Mesendoderm (in vitro differentiated cells): ENCODE measurements around the gene PPP1R12B.
A peak's percentile ranks its signal among the peaks of the same experiment; 100 is the strongest.
"Not testable (repeated sequence)": the region's sequence is repeated elsewhere in the genome, so short reads cannot be mapped to it uniquely, and the experiment has no call there.

Source experiments
- DNase-seq: peaks from one replicate; pipeline ENCODE4 v3.0.0; 2013
- H2AK5ac ChIP-seq: 2 replicates; pipeline ENCODE4 v1.6.1; 2013; ENCODE audit warnings: low read length, inconsistent platforms
- H2BK120ac ChIP-seq: 2 replicates; pipeline ENCODE4 v1.6.1; 2013; ENCODE audit warnings: low read depth, mild to moderate bottlenecking, low read length, moderate library complexity, mixed read lengths
- H2BK15ac ChIP-seq: replicated peaks from 2 replicates; pipeline ENCODE4 v1.6.1; 2013; ENCODE audit warnings: low read depth, mild to moderate bottlenecking, moderate library complexity
- H2BK5ac ChIP-seq: 2 replicates; pipeline ENCODE4 v1.6.1; 2013; ENCODE audit warnings: low read length, inconsistent platforms
- H3K18ac ChIP-seq: 2 replicates; pipeline ENCODE4 v1.6.1; 2013; ENCODE audit warnings: mild to moderate bottlenecking, low read length, mixed read lengths
- H3K23ac ChIP-seq: one replicate; pipeline ENCODE4 v1.6.1; 2013; ENCODE audit warnings: low read length
- H3K27ac ChIP-seq: 2 replicates; pipeline ENCODE4 v1.5.1; 2013; ENCODE audit warnings: low read depth, mild to moderate bottlenecking, inconsistent platforms, low read length, moderate library complexity
- H3K27me3 ChIP-seq: 2 replicates; pipeline ENCODE4 v1.6.1; 2013; ENCODE audit warnings: low read length, control low read depth, mild to moderate bottlenecking, inconsistent platforms; ENCODE audit not compliant: insufficient read depth, poor library complexity
- H3K36me3 ChIP-seq: 2 replicates; pipeline ENCODE4 v1.6.1; 2013; ENCODE audit warnings: low read length, inconsistent platforms; ENCODE audit not compliant: control insufficient read depth, insufficient read depth
- H3K4ac ChIP-seq: one replicate; pipeline ENCODE4 v1.6.1; 2013; ENCODE audit warnings: low read depth, mild to moderate bottlenecking, low read length, moderate library complexity
- H3K4me1 ChIP-seq: 2 replicates; pipeline ENCODE4 v1.6.1; 2013; ENCODE audit warnings: low read depth, low read length, inconsistent platforms; ENCODE audit not compliant: control insufficient read depth
- H3K4me2 ChIP-seq: 2 replicates; pipeline ENCODE4 v1.6.1; 2013; ENCODE audit warnings: low read length
- H3K4me3 ChIP-seq: 2 replicates; pipeline ENCODE4 v1.5.1; 2013; ENCODE audit warnings: mild to moderate bottlenecking, low read length
- H3K56ac ChIP-seq: one replicate; pipeline ENCODE4 v1.6.1; 2013; ENCODE audit warnings: low read length
- H3K79me1 ChIP-seq: 2 replicates; pipeline ENCODE4 v1.6.1; 2013; ENCODE audit warnings: low read length, inconsistent platforms
- H3K79me2 ChIP-seq: 2 replicates; pipeline ENCODE4 v1.6.1; 2013; ENCODE audit warnings: mild to moderate bottlenecking, low read length; ENCODE audit not compliant: control insufficient read depth, insufficient read depth
- H3K9ac ChIP-seq: 2 replicates; pipeline ENCODE4 v1.6.1; 2013; ENCODE audit warnings: low read length, inconsistent platforms
- H4K5ac ChIP-seq: one replicate; pipeline ENCODE4 v1.6.1; 2013; ENCODE audit warnings: low read length
- H4K8ac ChIP-seq: one replicate; pipeline ENCODE4 v1.6.1; 2013; ENCODE audit warnings: low read depth, mild to moderate bottlenecking, control low read depth, low read length, moderate library complexity
- WGBS: extraction: QIAGEN DNeasy Blood & Tissue Kit; methylation state at CpG from one replicate; pipeline ENCODE4 v1.1.7; 2013; ENCODE audit warnings: low lambda C conversion rate, missing lambda C conversion rate; ENCODE audit not compliant: insufficient coverage; ENCODE audit errors: extremely low coverage; 5-methylcytosine and 5-hydroxymethylcytosine counted together

Gene PPP1R12B

DNA sequence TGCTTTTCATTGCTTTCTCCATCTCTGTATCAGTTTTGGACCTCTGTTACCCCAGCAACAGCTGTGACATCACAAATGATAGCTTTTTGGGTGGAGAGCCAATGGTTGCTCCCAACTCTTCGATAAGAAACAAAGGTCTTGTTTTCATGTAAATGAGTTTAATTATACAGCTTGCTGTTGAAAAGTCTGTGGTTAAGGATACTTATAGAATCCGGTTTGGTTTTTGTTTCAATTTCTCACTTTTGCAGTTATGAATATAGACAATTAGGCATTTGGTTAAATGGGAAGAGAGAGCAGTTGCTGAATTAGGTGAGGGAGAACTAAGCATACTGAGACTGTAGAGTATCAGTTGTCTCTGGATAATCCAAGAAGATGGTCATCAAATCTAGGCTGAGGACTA is 99.6 kb downstream of the PPP1R12B start:
- H2BK15ac ChIP-seq, H4K8ac ChIP-seq, H2BK5ac ChIP-seq, H3K4ac ChIP-seq, H3K79me1 ChIP-seq, H3K9ac ChIP-seq, H2AK5ac ChIP-seq, H3K4me2 ChIP-seq, H3K4me1 ChIP-seq, H3K4me3 ChIP-seq, DNase-seq, H3K18ac ChIP-seq, H4K5ac ChIP-seq, H3K27ac ChIP-seq, H3K56ac ChIP-seq, H3K23ac ChIP-seq, H3K79me2 ChIP-seq, H2BK120ac ChIP-seq, H3K36me3 ChIP-seq, H3K27me3 ChIP-seq: not testable (repeated sequence)
- WGBS: no CpG with 5 or more reads among the region's 2 CpGs

DNA sequence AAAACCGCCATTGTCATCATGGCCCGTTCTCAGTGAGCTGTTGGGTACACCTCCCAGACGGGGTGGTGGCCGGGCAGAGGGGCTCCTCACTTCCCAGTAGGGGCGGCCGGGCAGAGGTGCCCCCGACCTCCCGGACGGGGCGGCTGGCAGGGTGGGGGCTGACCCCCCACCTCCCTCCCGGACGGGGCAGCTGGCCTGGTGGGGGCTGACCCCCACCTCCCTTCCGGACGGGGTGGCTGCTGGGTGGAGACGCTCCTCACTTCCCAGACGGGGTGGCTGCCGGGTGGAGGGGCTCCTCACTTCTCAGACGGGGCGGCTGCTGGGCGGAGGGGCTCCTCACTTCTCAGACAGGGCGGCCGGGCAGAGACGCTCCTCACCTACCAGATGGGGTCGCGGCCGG is 103.1 kb downstream of the PPP1R12B start:
- not testable (repeated sequence) for H3K79me2 ChIP-seq

DNA sequence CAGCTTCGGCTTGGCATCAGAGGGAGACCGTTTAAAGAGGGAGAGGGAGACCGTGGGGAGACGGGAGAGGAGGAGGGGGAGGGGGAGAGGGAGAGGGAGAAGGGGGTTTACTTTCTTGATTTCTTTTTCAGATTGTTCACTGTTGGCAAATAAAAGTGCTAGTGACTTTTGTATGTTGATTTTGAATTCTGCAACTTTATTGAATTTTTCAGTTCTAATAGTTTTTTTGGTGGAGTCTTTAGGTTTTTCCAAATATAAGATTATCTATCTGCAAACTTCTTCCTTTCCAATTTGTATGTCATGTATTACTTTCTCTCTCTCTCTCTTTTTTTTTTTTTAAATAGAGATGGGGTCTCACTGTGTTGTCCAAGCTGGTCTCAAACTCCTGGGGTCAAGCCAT is 104.0 kb downstream of the PPP1R12B start:
- DNase-seq: no peak
- no peak overlapping the region for H2BK120ac ChIP-seq
- H3K4me2 ChIP-seq: no peak overlapping the region
- H3K27ac ChIP-seq: no peak overlapping the region
- no peak overlapping the region for H3K18ac ChIP-seq
- no peaks in the 10 kb centered on the region for H3K79me1 ChIP-seq
- H3K23ac ChIP-seq: no peak overlapping the region
- H3K56ac ChIP-seq: no peak overlapping the region
- no peaks in the 10 kb centered on the region for H3K79me2 ChIP-seq
- H2BK15ac ChIP-seq: no peak overlapping the region
- no peak overlapping the region for H3K4me3 ChIP-seq
- no peaks in the 10 kb centered on the region for H3K27me3 ChIP-seq
- H3K36me3 ChIP-seq: no peaks in the 10 kb centered on the region
- H2AK5ac ChIP-seq: no peak overlapping the region
- H4K8ac ChIP-seq: no peak overlapping the region
- H2BK5ac ChIP-seq: no peak overlapping the region
- H4K5ac ChIP-seq: no peak overlapping the region
- H3K9ac ChIP-seq: no peak overlapping the region
- WGBS: no CpG with 5 or more reads among the region's 4 CpGs
- no peak overlapping the region for H3K4ac ChIP-seq
- no peaks in the 10 kb centered on the region for H3K4me1 ChIP-seq

More for the DNA sequence above, 103.1 kb downstream of the PPP1R12B start:
- H2BK5ac ChIP-seq, H3K56ac ChIP-seq, H3K4ac ChIP-seq, H3K27ac ChIP-seq, H2BK15ac ChIP-seq, H3K36me3 ChIP-seq, H3K4me2 ChIP-seq, H3K4me3 ChIP-seq, H3K4me1 ChIP-seq, H3K18ac ChIP-seq, H2AK5ac ChIP-seq, H3K9ac ChIP-seq, H3K79me1 ChIP-seq, H3K23ac ChIP-seq, H4K8ac ChIP-seq, H3K27me3 ChIP-seq, H2BK120ac ChIP-seq, DNase-seq, H4K5ac ChIP-seq: not testable (repeated sequence)
- WGBS: no CpG with 5 or more reads among the region's 26 CpGs

DNA sequence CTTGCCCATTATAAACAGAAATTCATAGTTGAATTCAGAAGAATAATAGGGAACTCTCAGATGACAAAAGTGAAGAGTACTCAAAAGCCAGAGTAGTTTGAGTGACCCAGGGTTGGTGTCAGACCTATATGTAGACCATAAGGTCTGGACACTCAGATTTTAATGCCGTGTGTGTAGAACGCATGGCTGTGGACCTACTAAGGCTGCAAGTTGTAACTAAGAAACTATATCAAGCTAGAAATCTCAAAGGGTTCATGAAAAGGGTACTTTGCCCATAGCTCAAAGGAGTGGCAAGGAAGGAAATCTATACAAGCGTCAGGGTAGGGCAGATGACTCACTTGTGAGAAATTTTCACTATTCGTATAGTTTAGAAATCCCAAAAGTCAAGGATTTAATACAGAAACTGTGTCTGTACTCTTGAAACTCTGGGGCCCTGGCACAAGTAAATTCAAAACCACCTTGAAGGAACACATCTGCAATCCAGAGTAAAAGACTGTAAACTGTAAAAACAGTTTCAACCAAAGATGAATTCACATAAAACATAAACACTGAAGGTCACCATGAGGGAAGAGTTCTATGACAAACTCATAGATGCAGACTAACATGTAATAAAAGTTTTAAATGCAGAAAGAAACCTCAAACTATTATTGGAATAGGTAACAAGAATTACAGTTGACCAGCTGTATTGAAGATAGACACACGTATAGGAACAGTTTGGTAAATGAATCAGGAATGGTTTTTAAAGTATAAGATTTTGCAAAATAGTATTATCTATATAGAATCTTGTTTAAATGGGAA is 108.1 kb downstream of the PPP1R12B start:
- H3K56ac ChIP-seq, H3K4me3 ChIP-seq, H3K36me3 ChIP-seq, H2BK5ac ChIP-seq, H2BK15ac ChIP-seq, H3K27ac ChIP-seq, H3K79me2 ChIP-seq, H3K79me1 ChIP-seq, H2BK120ac ChIP-seq, H3K9ac ChIP-seq, H3K18ac ChIP-seq, H3K4me1 ChIP-seq, H2AK5ac ChIP-seq, H3K27me3 ChIP-seq, H4K8ac ChIP-seq, H4K5ac ChIP-seq, H3K23ac ChIP-seq, H3K4me2 ChIP-seq, H3K4ac ChIP-seq: not testable (repeated sequence)
- DNase-seq: peak; percentile 11
- WGBS: no CpG with 5 or more reads among the region's 5 CpGs

DNA sequence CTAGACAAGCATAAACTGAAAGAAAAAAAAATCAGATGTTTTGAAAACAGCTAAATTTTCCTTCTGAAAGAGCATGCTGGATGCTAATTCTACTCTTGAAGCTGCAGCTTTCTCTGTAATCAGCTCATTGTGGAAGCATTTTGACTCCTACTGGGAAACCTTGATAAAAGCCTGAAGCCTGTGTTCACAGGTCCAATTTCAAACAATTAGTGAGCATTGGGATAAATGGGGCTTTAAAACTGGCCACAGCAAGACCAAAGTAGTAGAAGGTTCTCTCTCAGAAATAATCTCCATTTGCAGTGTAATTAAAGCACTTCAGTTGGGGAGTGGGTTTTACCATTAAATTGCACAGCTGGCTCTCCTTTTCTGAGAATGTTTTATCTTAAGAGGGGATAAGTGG is 110.2 kb downstream of the PPP1R12B start:
- H3K56ac ChIP-seq, H3K4me2 ChIP-seq, H2BK15ac ChIP-seq, H2AK5ac ChIP-seq, H3K4me3 ChIP-seq, H3K23ac ChIP-seq, H3K27ac ChIP-seq, H3K79me2 ChIP-seq, H3K36me3 ChIP-seq, H3K27me3 ChIP-seq, H2BK5ac ChIP-seq, H4K5ac ChIP-seq, H3K4me1 ChIP-seq, H3K9ac ChIP-seq, H3K18ac ChIP-seq, H4K8ac ChIP-seq, H2BK120ac ChIP-seq, H3K4ac ChIP-seq, H3K79me1 ChIP-seq: not testable (repeated sequence)
- DNase-seq: peak; percentile 80

DNA sequence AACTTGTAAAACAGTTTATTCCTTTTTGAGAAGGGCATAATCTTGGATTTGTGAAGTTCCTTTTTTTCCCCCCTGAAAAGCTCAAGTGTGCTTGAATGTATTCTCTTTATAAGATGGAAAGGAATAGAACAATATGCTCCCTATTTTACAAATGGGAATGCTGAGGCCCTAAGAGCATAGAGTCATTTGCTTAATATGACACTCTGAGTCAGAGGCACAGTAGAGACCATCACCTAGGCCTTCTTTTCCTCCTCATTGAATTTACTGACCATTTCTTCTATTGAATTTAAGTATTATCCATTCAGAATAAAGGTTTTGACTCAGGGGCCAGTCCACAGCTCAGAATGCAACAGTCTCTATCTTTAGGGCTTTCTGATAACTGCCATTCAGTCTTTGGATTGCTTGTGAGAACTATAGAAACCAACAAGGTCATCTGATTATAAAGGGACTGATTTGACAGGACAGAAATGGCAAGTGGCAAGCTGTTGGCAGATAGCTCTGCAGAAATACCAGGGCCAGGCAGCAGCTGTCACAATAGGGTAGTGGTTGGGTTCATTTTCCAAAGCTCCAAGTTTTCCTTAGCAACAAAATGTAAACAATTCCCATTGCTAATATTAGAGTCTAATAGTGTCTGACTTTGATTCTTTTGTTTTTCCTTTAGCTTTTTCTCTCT is 111.1 kb downstream of the PPP1R12B start:
- not testable (repeated sequence) for DNase-seq, H3K4me1 ChIP-seq, H3K18ac ChIP-seq, H3K27ac ChIP-seq, H3K27me3 ChIP-seq, H4K8ac ChIP-seq, H3K9ac ChIP-seq, H3K4ac ChIP-seq, H3K23ac ChIP-seq, H3K56ac ChIP-seq, H2BK5ac ChIP-seq, H3K79me2 ChIP-seq, H4K5ac ChIP-seq, H2BK15ac ChIP-seq, H3K4me3 ChIP-seq, H2AK5ac ChIP-seq, H3K4me2 ChIP-seq, H2BK120ac ChIP-seq, H3K79me1 ChIP-seq, H3K36me3 ChIP-seq
